Astrocyte of the cerebellum (primary cell): ENCODE results near the gene DCST1.

Experiments
- DNase-seq: peaks from one replicate; pipeline ENCODE4 v3.0.0-alpha.2; 2011; ENCODE audit warnings: low read depth
- H3K4me3 ChIP-seq: 2 replicates; pipeline ENCODE4 v1.5.1; 2011; ENCODE audit warnings: mild to moderate bottlenecking, low read depth, low read length, moderate library complexity
- in situ Hi-C: cut with HindIII; loops from 2 replicates; pipeline ENCODE4 v1.10.0; 2017; ENCODE audit warnings: low sequenced_read_pairs
- TF ChIP-seq, protein P1 (sequence below): IDR thresholded peaks from 2 replicates; pipeline ENCODE4 v1.5.1; 2012; ENCODE audit warnings: low read length, low read depth, moderate library complexity, mild to moderate bottlenecking; ENCODE audit errors: missing control alignments

DCST1 gene

DNA sequence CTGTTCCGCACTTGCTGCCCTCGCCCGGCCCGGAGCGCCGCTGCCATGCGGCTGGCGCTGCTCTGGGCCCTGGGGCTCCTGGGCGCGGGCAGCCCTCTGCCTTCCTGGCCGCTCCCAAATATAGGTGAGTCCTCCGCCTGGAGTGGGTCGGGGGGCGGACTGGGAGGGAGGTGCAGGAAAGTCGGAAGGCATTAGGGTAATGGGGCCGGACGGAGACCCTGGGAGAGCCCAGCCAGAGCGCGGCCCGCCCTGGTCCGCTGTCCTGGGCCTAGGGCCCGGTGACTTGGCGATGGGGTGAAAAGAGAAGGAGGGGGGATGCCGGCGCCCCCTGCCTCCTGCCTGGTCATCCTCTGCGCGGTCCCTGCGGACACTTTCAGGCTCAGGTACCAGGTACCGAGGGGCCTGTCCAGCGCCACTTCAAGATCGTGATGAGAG, 17.7 kb downstream of the DCST1 start:
- peak overlapping the region; percentile 61 for H3K4me3 ChIP-seq

DNA sequence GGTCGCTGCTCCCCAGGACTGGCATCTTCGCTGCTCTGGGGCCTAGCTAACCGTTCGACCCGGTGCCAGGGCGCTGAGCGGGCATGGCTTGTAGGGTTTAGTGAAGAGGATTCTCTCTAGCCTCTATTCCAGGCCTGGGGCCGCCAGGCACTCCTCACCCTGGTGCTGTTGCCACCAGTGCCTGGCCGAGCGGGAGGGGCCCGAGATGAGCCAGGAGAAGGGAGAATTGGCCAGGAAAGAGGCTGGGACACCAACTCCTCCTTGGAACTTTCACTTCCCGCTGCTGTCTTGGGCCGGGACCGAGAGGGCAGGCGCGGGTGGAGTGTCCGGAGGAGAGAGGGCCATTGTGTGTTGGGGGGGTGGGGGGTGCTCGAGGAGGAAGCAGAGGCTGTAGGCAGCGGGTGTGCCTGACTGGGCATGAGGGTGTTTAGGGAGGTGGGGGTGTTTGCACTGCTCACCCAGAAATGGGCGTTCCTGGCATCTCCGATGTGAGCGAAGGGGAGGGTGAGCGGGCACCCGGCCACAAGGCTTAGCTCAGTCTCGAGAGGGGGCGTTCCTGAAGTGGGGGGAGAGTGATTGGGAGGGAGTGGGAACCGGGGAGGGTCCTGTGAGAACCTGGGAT, 18.3 kb downstream of the DCST1 start:
- peak overlapping the region; percentile 61 for H3K4me3 ChIP-seq
- in situ Hi-C loops, result no loop called here
- TF ChIP-seq, protein P1, sequence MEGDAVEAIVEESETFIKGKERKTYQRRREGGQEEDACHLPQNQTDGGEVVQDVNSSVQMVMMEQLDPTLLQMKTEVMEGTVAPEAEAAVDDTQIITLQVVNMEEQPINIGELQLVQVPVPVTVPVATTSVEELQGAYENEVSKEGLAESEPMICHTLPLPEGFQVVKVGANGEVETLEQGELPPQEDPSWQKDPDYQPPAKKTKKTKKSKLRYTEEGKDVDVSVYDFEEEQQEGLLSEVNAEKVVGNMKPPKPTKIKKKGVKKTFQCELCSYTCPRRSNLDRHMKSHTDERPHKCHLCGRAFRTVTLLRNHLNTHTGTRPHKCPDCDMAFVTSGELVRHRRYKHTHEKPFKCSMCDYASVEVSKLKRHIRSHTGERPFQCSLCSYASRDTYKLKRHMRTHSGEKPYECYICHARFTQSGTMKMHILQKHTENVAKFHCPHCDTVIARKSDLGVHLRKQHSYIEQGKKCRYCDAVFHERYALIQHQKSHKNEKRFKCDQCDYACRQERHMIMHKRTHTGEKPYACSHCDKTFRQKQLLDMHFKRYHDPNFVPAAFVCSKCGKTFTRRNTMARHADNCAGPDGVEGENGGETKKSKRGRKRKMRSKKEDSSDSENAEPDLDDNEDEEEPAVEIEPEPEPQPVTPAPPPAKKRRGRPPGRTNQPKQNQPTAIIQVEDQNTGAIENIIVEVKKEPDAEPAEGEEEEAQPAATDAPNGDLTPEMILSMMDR, result no peak
- no peak for DNase-seq

More for the DNA sequence above, 17.7 kb downstream of the DCST1 start:
- TF ChIP-seq, protein P1, result no peak
- in situ Hi-C loops, result no loop called here
- no peak for DNase-seq

DNA sequence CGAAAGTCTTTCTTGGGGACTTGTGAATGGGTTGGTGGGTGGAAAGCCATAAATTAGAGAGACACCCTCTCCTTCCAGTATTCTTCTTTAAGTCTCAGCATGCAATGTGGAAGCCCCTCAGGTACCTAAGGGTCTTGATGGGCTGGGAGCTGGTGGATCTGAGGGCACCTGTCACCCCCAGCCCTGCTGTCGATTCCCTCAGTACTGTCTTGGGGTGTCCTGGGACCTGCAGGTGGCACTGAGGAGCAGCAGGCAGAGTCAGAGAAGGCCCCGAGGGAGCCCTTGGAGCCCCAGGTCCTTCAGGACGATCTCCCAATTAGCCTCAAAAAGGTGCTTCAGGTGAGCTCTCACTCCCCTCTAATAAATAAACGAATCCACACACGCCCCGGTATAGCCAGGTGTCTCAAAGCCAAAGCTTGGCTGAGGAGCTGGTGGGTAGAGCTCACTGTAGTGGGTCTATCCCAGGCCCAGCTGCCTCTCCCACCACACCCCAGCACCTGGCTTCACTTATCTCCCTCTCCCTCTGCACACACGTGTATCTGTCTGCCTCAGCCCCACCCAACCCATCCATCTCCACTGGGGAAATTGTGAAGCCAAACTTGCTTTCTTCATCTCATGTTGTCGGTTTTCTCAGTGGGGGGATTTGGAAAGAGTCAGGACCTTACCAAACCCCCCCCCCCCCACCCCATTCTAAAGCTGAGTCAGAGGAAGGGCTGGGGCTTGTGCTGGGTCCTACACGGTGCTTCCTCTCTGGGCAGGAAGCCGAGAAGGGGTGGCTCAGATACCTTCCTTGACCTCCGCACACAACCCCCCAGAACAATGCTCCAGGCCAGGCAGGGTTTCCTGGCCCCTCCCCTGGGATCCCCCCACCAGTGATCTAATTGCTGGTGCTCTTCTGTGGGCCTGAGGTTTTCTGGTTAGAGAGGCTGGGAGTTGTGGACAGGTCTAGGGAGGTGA, 19.1 kb downstream of the DCST1 start:
- in situ Hi-C loops, result no loop called here
- TF ChIP-seq, protein P1, result peak; percentile 49
- H3K4me3 ChIP-seq, result peak overlapping the region; percentile 61
- no peak for DNase-seq

DNA sequence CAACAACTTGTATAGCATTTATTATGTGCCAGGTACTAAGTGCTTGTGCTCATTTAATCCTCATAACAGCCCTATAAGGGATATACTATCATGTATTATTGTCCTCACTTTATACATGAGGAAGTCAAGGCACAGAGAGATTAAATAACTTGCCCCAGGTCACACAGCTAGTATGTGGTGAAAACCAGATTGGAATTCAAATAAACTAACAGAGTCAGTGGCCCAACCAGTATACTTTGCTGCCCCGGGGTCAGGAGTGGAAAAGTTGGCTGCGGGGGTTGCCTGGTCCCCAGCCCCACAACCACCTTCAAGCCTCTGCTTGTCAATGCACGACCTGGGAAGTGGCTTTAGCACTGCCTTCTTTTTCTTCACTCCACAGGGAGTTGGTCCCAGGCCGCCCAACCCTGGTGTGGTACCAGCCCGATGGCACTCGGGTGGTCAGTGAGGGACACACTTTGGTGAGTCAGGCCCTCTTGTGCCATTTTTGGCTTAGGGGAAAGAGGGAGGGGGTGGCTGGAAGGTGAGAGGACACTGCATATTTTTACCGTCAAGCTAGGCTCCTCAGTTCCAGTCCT, 20.0 kb downstream of the DCST1 start:
- TF ChIP-seq, protein P1, result no peak
- in situ Hi-C loops, result no loop called here
- H3K4me3 ChIP-seq, result no peak overlapping the region
- no peak for DNase-seq

DNA sequence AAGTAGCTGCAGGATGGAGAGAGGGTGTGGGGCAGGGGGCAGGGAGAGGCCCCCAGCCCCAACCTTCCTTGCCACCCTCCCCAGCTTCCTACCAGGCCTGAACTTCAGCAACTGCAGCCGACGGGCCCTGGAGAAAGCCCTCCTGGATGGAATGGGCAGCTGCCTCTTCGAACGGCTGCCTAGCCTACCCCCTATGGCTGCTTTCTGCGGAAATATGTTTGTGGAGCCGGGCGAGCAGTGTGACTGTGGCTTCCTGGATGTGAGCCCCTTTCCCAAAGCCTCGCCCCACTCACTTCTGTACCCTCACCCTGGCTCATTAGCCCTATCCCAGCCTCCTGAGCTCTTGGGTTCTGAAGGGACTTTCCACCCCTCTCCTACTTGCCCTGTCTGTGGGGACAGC, 23.5 kb downstream of the DCST1 start:
- in situ Hi-C loops, result no loop called here
- TF ChIP-seq, protein P1, result no peak
- H3K4me3 ChIP-seq, result no peak overlapping the region
- no peak for DNase-seq

DNA sequence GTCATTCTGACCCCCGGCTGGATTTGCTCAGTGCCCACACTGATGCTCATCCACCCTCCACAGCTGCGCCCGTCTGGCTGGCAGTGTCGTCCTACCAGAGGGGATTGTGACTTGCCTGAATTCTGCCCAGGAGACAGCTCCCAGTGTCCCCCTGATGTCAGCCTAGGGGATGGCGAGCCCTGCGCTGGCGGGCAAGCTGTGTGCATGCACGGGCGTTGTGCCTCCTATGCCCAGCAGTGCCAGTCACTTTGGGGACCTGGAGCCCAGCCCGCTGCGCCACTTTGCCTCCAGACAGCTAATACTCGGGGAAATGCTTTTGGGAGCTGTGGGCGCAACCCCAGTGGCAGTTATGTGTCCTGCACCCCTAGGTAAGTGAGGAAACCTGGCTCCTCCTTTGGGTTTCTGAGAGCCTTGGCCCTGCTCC, 24.2 kb downstream of the DCST1 start:
- TF ChIP-seq, protein P1, result peak; percentile 17
- DNase-seq, result no peak
- in situ Hi-C loops, result no loop called here
- H3K4me3 ChIP-seq, result no peak overlapping the region
